Inferior parietal cortex (tissue), 1 donor: ENCODE data around the gene GSDME.

ENCODE experiments used
- DNase-seq: peaks from one replicate; pipeline ENCODE4 v3.0.0-alpha.2; 2016; ENCODE audit errors: extremely low spot score

GSDME gene

GRCh38 chr7:24705461-24705954, 51.8 kb downstream of the GSDME start:
- DNase-seq: no peak

GRCh38 chr7:24704311-24704710, 53.0 kb downstream of the GSDME start:
- DNase-seq: no peak

- DNase-seq: no peak
Measured at GRCh38 chr7:24703296-24703695, 54.0 kb downstream of the GSDME start.

- DNase-seq: peak; percentile 51
Measured at GRCh38 chr7:24702755-24703154, 54.5 kb downstream of the GSDME start.

GRCh38 chr7:24701261-24702235, 55.7 kb downstream of the GSDME start:
- DNase-seq: peak; percentile 68

- no peak for DNase-seq
Measured at GRCh38 chr7:24700521-24701260, 56.6 kb downstream of the GSDME start.

- DNase-seq: no peak
Measured at GRCh38 chr7:24698531-24699266, 58.6 kb downstream of the GSDME start.

GRCh38 chr7:24697416-24697815, 59.8 kb downstream of the GSDME start:
- no peak for DNase-seq

GRCh38 chr7:24692592-24692991, 64.7 kb downstream of the GSDME start:
- no peak for DNase-seq

- DNase-seq: no peak
Measured at GRCh38 chr7:24690251-24690650, 67.0 kb downstream of the GSDME start.

GRCh38 chr7:24685708-24686107, 71.6 kb downstream of the GSDME start:
- DNase-seq: no peak

- DNase-seq: no peak
Measured at GRCh38 chr7:24670782-24671181, 86.5 kb downstream of the GSDME start.

- DNase-seq: no peak
Measured at GRCh38 chr7:24669971-24670591, 87.2 kb downstream of the GSDME start.

GRCh38 chr7:24668927-24669635, 88.2 kb downstream of the GSDME start:
- no peak for DNase-seq

- peak; percentile 90 for DNase-seq
Measured at GRCh38 chr7:24665564-24666294, 91.5 kb downstream of the GSDME start.

- DNase-seq: no peak
Measured at GRCh38 chr7:24660546-24660945, 96.7 kb downstream of the GSDME start.

- no peak for DNase-seq
Measured at GRCh38 chr7:24659505-24659904, 97.8 kb downstream of the GSDME start.

- no peak for DNase-seq
Measured at GRCh38 chr7:24657980-24658379, 99.3 kb downstream of the GSDME start.

GRCh38 chr7:24656608-24657007, 100.7 kb downstream of the GSDME start:
- DNase-seq: no peak

- DNase-seq: no peak
Measured at GRCh38 chr7:24654305-24654704, 103.0 kb downstream of the GSDME start.
